GM19397 (cell line): ENCODE data around the gene NFKBIB.
"Not testable (repeated sequence)": the region's sequence is repeated elsewhere in the genome, so short reads cannot be mapped to it uniquely, and the experiment has no call there.

Source experiments
- ATAC-seq: cut with Tn5 transposase; IDR thresholded peaks from one replicate; pipeline ENCODE4 v1.9.1; 2021; ENCODE audit warnings: mild to moderate bottlenecking, moderate library complexity; ENCODE audit not compliant: unreplicated experiment

Gene NFKBIB

GRCh38 chr19:38924388-38924787 lies 24.6 kb downstream of the NFKBIB start:
- no peak for ATAC-seq

- ATAC-seq: no peak
Measured at GRCh38 chr19:38928391-38929001, 28.7 kb downstream of the NFKBIB start.

- peak; percentile 76 for ATAC-seq
Measured at GRCh38 chr19:38929929-38930775, 30.4 kb downstream of the NFKBIB start, which contains the start of gene SARS2. Gene SARS2, minus strand, starts transcription at chr19:38930763. Its CDS starts 27 bp downstream, at chr19:38930736.

DNA sequence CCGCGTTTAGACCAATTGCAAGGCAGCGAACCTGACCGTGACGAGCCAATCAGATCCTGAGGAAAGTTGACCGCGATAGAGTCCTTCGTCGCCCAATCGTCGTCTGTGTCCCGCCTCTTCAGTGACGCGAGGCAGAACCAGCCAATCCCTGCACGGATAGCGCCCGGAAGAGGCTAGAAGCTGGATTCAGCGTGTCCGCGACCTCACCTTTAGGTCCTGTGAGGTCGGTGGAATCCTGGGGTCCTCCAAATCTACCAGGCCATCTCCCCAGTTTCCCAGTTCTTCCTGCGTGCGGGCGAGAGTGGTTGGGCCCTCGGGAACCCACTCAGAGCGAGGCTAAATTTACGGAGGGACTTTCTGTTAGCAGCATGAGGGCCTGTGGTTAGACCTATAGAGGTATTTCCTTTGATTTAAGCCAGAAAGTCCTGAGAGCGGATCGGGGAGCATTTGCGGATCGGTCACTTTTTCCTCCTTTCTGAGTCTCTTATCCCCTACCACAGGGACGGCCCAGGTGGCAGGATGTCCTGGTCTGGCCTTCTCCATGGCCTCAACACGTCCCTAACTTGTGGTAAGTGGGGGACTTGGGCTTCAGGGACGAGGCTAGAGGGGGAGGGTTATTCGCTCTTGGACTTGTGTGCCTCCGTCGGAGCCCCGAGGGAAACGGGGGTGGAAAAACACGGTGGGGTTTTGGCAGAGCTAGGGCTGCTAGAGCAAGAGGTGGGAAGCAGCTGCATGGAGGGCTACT lies 31.2 kb downstream of the NFKBIB start, which contains the start of gene MRPS12:
Gene MRPS12 (plus strand): TSS at position 169 of the 745 bp plus-strand sequence. CDS start 351 bp downstream, at position 520.
- peak; percentile 89 for ATAC-seq

DNA sequence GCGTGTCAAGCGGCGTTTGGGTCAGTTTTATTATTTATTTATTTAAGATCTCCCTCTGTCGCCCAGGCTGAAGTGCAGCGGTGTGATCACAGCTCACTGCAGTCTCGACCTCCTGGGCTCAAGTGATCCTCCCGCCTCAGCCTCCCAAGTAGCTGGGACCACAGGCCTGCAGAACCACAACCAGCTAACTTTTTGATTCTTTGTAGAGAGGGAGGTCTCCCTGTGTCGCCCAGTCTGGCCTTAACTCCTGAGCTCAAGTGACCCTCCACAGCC lies 31.7 kb downstream of the NFKBIB start:
- no peak for ATAC-seq

DNA sequence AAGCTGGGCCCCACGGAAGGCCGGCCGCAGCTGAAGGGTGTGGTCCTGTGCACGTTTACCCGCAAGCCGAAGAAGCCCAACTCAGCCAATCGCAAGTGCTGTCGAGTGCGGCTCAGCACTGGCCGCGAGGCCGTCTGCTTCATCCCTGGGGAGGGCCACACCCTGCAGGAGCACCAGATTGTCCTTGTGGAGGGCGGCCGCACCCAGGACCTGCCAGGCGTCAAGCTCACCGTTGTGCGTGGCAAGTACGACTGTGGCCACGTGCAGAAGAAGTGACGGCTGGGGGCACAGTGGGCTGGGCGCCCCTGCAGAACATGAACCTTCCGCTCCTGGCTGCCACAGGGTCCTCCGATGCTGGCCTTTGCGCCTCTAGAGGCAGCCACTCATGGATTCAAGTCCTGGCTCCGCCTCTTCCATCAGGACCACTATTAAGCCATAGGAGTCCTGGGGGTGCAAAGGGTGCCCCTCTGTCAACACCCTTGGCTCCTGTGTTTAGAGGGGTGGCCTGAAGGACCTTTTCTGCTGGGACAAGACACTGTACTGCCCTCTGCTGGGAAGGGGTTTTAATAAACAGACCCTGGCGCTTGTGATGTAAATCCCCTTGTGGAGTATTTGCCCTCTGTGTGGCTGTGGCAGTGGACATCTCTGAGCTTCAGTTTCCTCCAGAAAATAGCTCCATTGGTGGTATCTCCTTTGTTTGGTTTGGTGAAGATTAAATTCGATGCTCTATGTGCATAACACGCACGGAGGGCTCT lies 32.8 kb downstream of the NFKBIB start:
- ATAC-seq: no peak

DNA sequence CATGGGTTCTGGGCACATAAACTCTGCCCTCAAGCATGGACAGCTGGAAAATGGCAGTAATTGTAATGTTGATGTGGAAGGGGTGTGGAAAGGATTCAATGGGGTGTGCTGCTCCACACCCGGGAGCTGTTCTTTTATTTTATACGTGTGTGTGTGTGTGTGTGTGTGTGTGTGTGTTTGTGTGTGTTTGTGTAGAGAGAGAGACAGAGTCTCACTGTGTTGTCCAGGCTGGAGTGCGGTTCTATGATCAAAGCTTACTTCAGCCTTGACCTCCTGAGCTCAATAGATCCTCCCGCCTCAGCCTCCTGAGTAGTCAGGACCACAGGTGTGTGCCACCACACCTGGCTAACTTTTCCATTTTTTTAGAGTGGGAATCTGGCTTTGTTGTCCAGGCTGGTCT lies 33.8 kb downstream of the NFKBIB start:
- no peak for ATAC-seq

DNA sequence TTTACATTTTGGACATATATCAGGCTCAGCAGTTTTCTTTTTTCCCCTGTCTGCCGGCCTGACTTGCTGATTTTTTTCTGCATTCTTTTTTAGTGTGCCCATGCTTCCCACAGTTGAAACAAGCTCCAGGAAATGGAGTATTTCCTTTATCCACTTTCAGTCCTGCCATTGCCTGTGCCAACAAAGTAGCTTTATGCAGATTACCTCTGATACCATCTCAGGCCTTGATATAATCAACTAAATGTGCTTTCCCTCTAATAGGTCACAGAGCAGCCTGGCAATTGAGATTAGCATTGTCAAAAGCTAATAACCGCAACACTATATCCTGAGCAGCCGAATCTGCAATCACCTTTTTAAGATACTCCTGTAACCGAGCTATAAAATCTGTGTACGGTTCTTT lies 40.2 kb downstream of the NFKBIB start:
- no peak for ATAC-seq

- not testable (repeated sequence) for ATAC-seq
Measured at GRCh38 chr19:38941466-38941865, 41.7 kb downstream of the NFKBIB start.

DNA sequence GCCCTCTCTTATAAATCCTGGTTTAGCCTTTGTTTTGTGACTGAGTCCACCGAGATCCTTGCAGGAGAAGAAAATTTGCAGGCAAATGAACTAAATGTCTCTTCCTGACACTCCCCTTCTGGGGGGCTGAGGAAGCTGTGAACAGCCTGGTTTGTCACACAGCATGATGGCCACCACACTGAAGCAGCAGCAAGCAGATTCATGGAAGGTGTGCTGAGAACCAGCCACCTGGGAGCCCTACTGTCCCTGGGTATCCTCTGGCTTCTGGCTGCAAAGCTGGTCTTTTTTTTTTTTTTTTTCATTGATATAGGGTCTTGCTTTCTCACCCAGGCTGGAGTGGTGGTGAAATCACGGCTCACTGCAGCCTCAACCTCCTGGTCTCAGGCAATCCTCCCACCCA lies 42.2 kb downstream of the NFKBIB start:
- no peak for ATAC-seq

DNA sequence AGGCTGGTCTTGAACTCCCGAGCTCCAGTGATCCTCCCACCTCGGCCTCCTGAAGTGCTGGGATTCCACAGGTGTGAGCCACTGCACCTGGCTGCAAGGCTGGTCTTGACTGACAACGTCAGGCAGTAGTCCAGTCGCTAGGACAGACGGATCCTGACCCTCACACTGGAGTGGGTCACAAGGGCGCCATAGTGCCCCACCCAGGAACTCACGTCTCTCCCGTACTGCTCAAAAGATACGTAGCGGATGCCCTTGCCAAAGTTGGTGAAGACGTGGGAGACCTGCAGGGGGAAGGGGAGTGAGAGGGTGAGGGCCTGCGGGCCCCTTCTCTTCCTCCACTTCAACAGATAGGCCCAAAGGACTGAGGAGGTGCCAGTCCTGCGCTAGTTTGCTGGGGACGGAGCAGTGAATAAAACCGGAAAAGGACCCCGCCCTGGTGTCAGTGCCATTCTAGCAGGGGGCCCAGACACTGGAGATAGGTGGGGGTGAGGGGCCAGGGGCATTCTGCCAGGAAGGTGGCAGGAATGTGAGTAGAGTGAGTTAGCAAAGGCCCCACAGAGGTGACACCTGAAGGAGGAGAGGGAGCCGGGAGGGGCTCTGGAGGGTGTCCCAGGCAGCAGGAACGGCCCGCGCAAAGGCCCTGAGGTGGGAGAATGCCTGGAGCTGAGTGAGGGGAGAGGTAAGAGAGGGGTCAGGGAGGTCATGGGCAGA lies 42.9 kb downstream of the NFKBIB start:
- no peak for ATAC-seq

DNA sequence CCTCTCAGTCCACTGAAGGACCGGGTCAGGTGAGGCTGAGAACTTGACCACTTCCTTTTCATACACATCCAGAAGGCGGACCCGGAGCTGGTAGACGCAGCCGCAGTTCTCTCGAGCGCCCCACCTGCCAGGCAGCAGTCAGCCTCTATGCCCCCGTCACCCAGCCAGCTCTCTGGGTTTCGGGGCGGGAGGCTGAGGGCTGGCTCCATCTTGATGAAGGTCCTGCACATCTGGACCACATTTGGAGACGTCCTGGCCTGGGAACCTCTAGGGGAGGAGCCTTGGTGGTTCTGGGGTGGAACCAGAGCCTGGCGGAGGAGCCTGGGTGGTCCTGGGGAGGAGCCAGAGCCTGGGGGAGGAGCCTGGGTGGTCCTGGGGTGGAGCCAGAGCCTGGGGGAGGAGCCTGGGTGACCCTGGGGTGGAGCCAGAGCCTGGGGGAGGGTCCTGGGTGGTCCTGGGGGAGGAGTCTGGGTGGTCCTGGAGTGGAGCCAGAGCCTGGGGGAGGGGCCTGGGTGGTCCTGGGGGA lies 45.3 kb downstream of the NFKBIB start:
- ATAC-seq: no peak

DNA sequence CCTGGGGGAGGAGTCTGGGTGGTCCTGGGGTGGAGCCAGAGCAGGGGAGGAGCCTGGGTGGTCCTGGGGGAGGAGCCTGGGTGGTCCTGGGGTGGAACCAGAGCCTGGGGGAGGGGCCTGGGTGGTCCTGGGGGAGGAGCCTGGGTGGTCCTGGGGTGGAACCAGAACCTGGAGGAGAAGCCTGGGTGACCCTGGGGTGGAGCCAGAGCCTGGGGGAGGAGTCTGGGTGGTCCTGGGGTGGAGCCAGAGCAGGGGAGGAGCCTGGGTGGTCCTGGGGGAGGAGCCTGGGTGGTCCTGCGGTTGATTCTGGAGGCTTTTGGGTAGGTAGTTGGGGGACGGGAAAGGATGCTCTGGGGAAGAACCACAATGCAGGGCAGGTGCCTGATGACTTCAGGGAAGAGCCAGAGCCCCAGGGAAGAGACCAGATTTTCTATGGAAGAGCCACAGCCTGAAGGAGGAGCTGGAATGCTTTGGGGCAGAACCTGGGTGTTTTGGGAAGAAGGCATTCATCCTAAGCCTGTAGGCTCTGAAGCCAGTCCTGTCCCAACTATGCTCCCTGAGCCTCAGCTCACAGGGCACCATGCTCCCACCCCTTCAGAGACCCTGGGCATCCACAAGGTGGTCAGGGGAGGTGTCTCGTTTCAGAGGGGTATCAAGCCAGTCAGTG lies 45.9 kb downstream of the NFKBIB start:
- no peak for ATAC-seq

- ATAC-seq: no peak
Measured at GRCh38 chr19:38946229-38947010, 46.7 kb downstream of the NFKBIB start.

DNA sequence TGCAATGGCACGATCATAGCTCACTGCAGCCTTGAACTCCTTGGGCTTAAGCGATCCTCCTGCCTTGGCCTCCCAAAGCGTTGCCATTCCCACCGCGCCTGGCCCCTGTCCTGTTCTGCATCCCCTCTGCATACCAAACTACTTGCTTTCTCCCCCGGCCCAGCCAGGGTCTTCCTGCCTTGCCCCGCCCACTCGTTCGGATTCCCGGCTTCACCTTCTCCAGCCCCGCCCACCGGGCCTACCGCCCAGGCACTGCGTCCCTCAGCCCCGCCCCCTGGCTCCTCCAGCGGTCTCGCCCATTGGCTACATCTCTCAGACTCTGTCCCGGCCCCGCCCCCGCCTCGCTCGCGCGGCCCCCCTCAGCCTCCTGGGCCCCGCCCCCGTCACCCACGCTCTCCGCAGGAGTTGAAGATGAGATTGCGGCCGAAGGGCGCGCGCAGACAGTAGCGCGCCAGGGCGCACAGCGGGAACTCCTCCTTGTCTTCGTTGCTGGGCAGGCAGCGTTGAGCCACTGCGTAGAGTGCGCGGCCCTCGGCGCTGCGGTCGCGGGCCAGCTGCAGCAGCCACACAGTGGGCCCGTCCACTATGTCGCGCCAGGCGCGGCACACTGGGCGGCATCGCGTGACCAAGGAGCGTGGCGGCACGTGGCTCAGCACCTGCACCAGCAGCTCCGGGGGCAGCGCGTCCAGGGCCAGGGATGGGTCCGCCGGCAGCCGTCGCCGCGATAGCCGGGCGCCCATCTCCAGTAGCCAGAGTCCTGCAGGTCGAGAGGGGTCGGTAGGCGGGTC lies 50.0 kb downstream of the NFKBIB start:
- no peak for ATAC-seq

DNA sequence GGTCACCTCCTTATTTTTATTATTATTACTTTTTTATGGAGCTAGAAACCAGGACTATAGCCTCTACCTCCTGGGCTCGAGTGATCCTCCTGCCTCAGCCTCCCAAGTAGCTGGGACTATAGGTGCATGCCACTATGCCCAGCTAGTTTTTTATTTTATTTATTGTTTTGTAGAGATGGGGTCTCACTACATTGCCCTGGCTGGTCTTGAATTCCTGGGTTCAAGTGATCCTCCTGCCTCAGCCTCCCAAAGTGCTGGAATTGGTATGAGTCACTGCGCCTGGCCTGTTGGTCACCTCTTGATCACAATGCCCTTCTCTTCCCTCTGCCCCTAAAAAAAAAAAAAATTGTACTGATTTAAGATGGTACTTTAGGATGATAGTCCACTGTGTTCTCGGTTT lies 51.4 kb downstream of the NFKBIB start:
- no peak for ATAC-seq

- ATAC-seq: no peak
Measured at GRCh38 chr19:38952395-38953165, 52.8 kb downstream of the NFKBIB start.
